IMR-90 (cell line): ENCODE results near the gene NHSL2. TPM values are rescaled to one million over a fixed set of nuclear protein-coding genes. Genes with fewer than 3 reads are reported as not detected.
A peak's percentile ranks its signal among the peaks of the same experiment; 100 is the strongest.

ENCODE experiments used
- ATAC-seq: fragments of 200-7000 bp; cut with Tn5 transposase; 2 replicates; pipeline ENCODE4 v1.9.1; 2020; ENCODE audit warnings: low read depth, mild to moderate bottlenecking, moderate library complexity
- BruUV-seq: library from RNA; stranded (reverse); fragments of 400-500 nt; replicated peaks from 2 replicates; lab custom pipeline; 2021; lab: Mats Ljungman, UMichigan
- CTCF ChIA-PET: fragments of 300-600 bp; formaldehyde crosslinking; extraction: SDS; loops from one replicate; lab custom pipeline; 2021; ENCODE audit warnings: antibody characterized with exemption; lab: Yijun Ruan, JAX
- POLR2A ChIA-PET: fragments of 300-600 bp; sonication (Branson Sonifier 250); formaldehyde crosslinking; loops from one replicate; lab custom pipeline; 2022; ENCODE audit warnings: antibody characterized with exemption; ENCODE audit not compliant: unreplicated experiment; lab: Charles Lee
- DNase-seq: peaks from one replicate; pipeline ENCODE4 v3.0.0; 2013
- H2AFZ ChIP-seq: replicated peaks from 2 replicates; pipeline ENCODE3; 2013; ENCODE audit warnings: low read length, mild to moderate bottlenecking; ENCODE audit not compliant: poor library complexity
- H2AK5ac ChIP-seq: 2 replicates; pipeline ENCODE4 v1.6.1; 2013; ENCODE audit warnings: low read depth, low read length, inconsistent platforms
- H2AK9ac ChIP-seq: replicated peaks from 2 replicates; pipeline ENCODE3; 2013; ENCODE audit warnings: mild to moderate bottlenecking, low read depth, low read length, moderate library complexity; ENCODE audit not compliant: poor library complexity
- H2BK120ac ChIP-seq: 2 replicates; pipeline ENCODE4 v1.6.1; 2013; ENCODE audit warnings: low read depth, low read length, inconsistent platforms
- H2BK15ac ChIP-seq: 3 replicates; pipeline ENCODE4 v1.6.1; 2013; ENCODE audit warnings: low read depth, low read length, inconsistent platforms
- H2BK20ac ChIP-seq: 2 replicates; pipeline ENCODE4 v1.6.1; 2013; ENCODE audit warnings: low read depth, mild to moderate bottlenecking, inconsistent platforms, low read length, moderate library complexity
- H2BK5ac ChIP-seq: 2 replicates; pipeline ENCODE4 v1.6.1; 2013; ENCODE audit warnings: mild to moderate bottlenecking, low read depth, low read length, inconsistent platforms; ENCODE audit not compliant: poor library complexity, severe bottlenecking
- H3K14ac ChIP-seq: replicated peaks from 2 replicates; pipeline ENCODE4 v1.6.1; 2013; ENCODE audit warnings: low read depth, low read length, inconsistent platforms
- H3K18ac ChIP-seq: 2 replicates; pipeline ENCODE4 v1.6.1; 2013; ENCODE audit warnings: low read depth, low read length, control low read depth
- H3K23ac ChIP-seq: 2 replicates; pipeline ENCODE4 v1.6.1; 2013; ENCODE audit warnings: low read depth, low read length, inconsistent platforms
- H3K27ac ChIP-seq: 2 replicates; pipeline ENCODE4 v1.5.1; 2013; ENCODE audit warnings: mild to moderate bottlenecking, control low read depth, low read length; ENCODE audit not compliant: insufficient read depth
- H3K27me3 ChIP-seq: 2 replicates; pipeline ENCODE4 v1.6.1; 2013; ENCODE audit warnings: low read length; ENCODE audit not compliant: control insufficient read depth, insufficient read depth
- H3K36me3 ChIP-seq: 2 replicates; pipeline ENCODE4 v1.6.1; 2013; ENCODE audit warnings: low read length, mixed read lengths; ENCODE audit not compliant: control insufficient read depth, insufficient read depth
- H3K4ac ChIP-seq: 2 replicates; pipeline ENCODE4 v1.6.1; 2013; ENCODE audit warnings: low read depth, low read length, inconsistent platforms
- H3K4me1 ChIP-seq: 2 replicates; pipeline ENCODE4 v1.6.1; 2013; ENCODE audit warnings: low read length, mixed read lengths; ENCODE audit not compliant: control insufficient read depth, insufficient read depth
- H3K4me2 ChIP-seq: 2 replicates; pipeline ENCODE4 v1.6.1; 2013; ENCODE audit warnings: low read depth, mild to moderate bottlenecking, control low read depth, low read length, moderate library complexity
- H3K4me3 ChIP-seq: 2 replicates; pipeline ENCODE4 v1.5.1; 2013; ENCODE audit warnings: low read depth, mild to moderate bottlenecking, control low read depth, low read length, moderate library complexity; ENCODE audit not compliant: insufficient read depth
- H3K56ac ChIP-seq: 2 replicates; pipeline ENCODE4 v1.6.1; 2013; ENCODE audit warnings: low read length, inconsistent platforms; ENCODE audit not compliant: insufficient read depth; ENCODE audit errors: extremely low read depth
- H3K79me1 ChIP-seq, 2 experiments: 2 replicates each; pipeline ENCODE4 v1.6.1; 2013; ENCODE audit warnings: low read length in 2 of 2, inconsistent platforms in 1 of 2, low read depth in 1 of 2
- H3K9ac ChIP-seq: 2 replicates; pipeline ENCODE4 v1.6.1; 2013; ENCODE audit warnings: low read depth, low read length, control low read depth
- H3K9me1 ChIP-seq: 2 replicates; pipeline ENCODE4 v1.6.1; 2013; ENCODE audit warnings: low read length, inconsistent platforms; ENCODE audit not compliant: insufficient read depth
- H3K9me3 ChIP-seq: 2 replicates; pipeline ENCODE4 v1.6.1; 2013; ENCODE audit warnings: low read length; ENCODE audit not compliant: control insufficient read depth, insufficient read depth
- H4K20me1 ChIP-seq: 2 replicates; pipeline ENCODE4 v1.6.1; 2013; ENCODE audit warnings: low read length, inconsistent platforms; ENCODE audit not compliant: insufficient read depth
- H4K5ac ChIP-seq: 2 replicates; pipeline ENCODE4 v1.6.1; 2013; ENCODE audit warnings: mild to moderate bottlenecking, low read depth, low read length, control low read depth
- H4K8ac ChIP-seq, 2 experiments: 2 replicates each; pipeline ENCODE4 v1.6.1; 2013; ENCODE audit warnings: low read depth in 2 of 2, low read length in 2 of 2, control low read depth in 1 of 2, inconsistent platforms in 1 of 2
- H4K91ac ChIP-seq: 2 replicates; pipeline ENCODE4 v1.6.1; 2013; ENCODE audit warnings: low read depth, low read length, inconsistent platforms; ENCODE audit not compliant: insufficient read depth
- MAFK ChIP-seq: IDR thresholded peaks from 2 replicates; pipeline ENCODE4 v1.6.1; 2012; ENCODE audit warnings: low read depth, low read length, improper control_type of control experiment
- MAZ ChIP-seq: IDR thresholded peaks from 2 replicates; pipeline ENCODE4 v1.6.1; 2012; ENCODE audit warnings: low read depth, mild to moderate bottlenecking, low read length, improper control_type of control experiment, moderate library complexity, borderline replicate concordance
- MXI1 ChIP-seq: IDR thresholded peaks from 2 replicates; pipeline ENCODE4 v1.6.1; 2012; ENCODE audit warnings: low read depth, mild to moderate bottlenecking, low read length, moderate library complexity, borderline replicate concordance
- NFE2L2 ChIP-seq: fragments of 150-350 bp; IDR thresholded peaks from 2 replicates; pipeline ENCODE4 v1.6.1; 2016; ENCODE audit warnings: low read depth, mild to moderate bottlenecking, low read length
- POLR2A ChIP-seq: IDR thresholded peaks from 2 replicates; pipeline ENCODE4 v1.6.1; 2012; ENCODE audit warnings: mild to moderate bottlenecking, low read depth, low read length
- RAD21 ChIP-seq: IDR thresholded peaks from 2 replicates; pipeline ENCODE4 v1.6.1; 2012; ENCODE audit warnings: low read length, improper control_type of control experiment
- RFX5 ChIP-seq: IDR thresholded peaks from 2 replicates; pipeline ENCODE4 v1.8.0; 2012; ENCODE audit warnings: low read depth, mild to moderate bottlenecking, low read length, moderate library complexity
- SMC3 ChIP-seq: fragments of 150-350 bp; IDR thresholded peaks from 2 replicates; pipeline ENCODE4 v1.6.1; 2016; ENCODE audit warnings: low read depth, mild to moderate bottlenecking, antibody characterized with exemption, low read length, moderate library complexity
- USF2 ChIP-seq: fragments of 150-350 bp; IDR thresholded peaks from 2 replicates; pipeline ENCODE4 v1.6.1; 2017; ENCODE audit warnings: mild to moderate bottlenecking, antibody characterized with exemption, low read length, low read depth
- WGBS, 2 experiments: methylation state at CpG; one replicate each; pipeline versions ENCODE4 v1.1.5 to v1.1.7; 2013; ENCODE audit warnings: missing lambda C conversion rate in 2 of 2; ENCODE audit not compliant: insufficient read length in 1 of 2; ENCODE audit errors: extremely low coverage in 2 of 2; 5-methylcytosine and 5-hydroxymethylcytosine counted together
- dilution Hi-C: fragments of 300-500 bp; cut with HindIII; formaldehyde crosslinking; loops from one replicate; pipeline ENCODE4 v1.14.3; 2018; ENCODE audit warnings: low sequenced_read_pairs; ENCODE audit not compliant: unreplicated experiment
- in situ Hi-C: fragments of 300-500 bp; cut with MboI; formaldehyde crosslinking; loops from 3 replicates; pipeline ENCODE4 v1.14.3; 2019; ENCODE audit warnings: low sequenced_read_pairs, inconsistent platforms, mixed read lengths
- intact Hi-C: fragments of 100-400 bp; cut with micrococcal nuclease; formaldehyde crosslinking; loops from 2 replicates; pipeline ENCODE4 v1.10.0; 2022
- polyA plus RNA-seq, 3 experiments: library from polyadenylated mRNA; depleted of rRNA; stranded (reverse); fragments of >200 nt; gene quantifications; 2 replicates each; pipeline ENCODE4 v1.2.3, GENCODE V29; 2012; ENCODE audit warnings: low replicate concordance in 1 of 3
- total RNA-seq: library from RNA; depleted of rRNA; stranded (reverse); fragments of >200 nt; gene quantifications from 2 replicates; pipeline ENCODE4 v1.2.3, GENCODE V29; 2012
- TF ChIP-seq, protein P1 (sequence below): fragments of 150-350 bp; IDR thresholded peaks from 2 replicates; pipeline ENCODE4 v1.6.1; 2016; ENCODE audit warnings: low read depth, mild to moderate bottlenecking, low read length, moderate library complexity, borderline replicate concordance

Gene NHSL2
- total and polyA plus RNA-seq, 2 of the 4 experiments (the other 2 are of a cell fraction), result 0.72 to 0.75 TPM

DNA sequence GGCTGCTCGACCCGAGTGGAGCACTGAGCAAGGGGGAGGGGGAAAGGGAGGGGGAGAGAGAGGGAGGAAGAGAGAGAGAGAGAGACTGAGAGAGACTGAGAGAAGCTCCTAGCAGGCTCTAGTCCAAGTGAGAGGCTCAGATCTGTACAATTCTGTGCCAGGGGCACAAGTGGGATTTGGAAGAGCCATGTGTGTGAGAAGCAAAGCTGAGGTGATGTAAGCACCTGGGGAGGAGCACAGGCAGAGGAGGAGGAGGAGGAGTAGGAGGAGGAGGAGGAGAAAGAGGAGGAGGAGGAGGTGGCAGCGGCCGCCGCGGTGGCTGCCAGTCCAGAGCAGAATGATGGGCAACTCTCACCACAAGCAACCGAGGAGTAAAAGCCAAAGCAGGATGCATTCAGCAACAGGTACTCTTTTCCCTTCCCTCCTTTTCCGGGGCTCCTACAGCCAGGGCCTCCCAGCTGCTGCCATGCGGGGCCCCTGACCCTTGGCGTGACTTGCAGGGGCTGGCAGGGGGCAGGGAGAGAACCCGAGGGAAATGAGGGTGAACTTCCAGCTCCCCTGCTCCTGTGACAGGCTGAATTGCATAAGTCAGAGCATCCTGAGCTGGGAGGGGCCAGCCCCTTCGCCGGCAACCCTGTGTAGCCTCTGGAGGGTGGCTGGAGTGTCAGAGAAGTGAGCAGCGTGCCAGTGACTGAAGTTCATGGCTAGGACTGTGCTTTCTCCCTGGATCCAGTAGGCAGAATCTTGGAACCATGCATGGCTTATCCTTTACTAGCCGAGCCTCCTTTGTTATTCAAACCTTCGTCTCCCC is 158.9 kb downstream of the NHSL2 start:
- Histone ChIP-seq H2BK120ac (no peak overlapping the region), H4K20me1 (no peaks in the 10 kb centered on the region), H3K14ac (no peak overlapping the region), H3K9me1 (no peaks in the 10 kb centered on the region; the same call in 1 of the 2 replicates), H3K27me3 (peaks cover 77% of the 10 kb centered on the region), H3K18ac (no peak overlapping the region), H3K4me3 (no peak overlapping the region), H3K4ac (no peak overlapping the region), H3K23ac (no peak overlapping the region), H2AFZ (peak overlapping the region; percentile 27), H2BK15ac (no peak overlapping the region), H2AK5ac (no peak overlapping the region), H3K4me2 (no peak overlapping the region; the same call in 1 of the 2 replicates), H2AK9ac (no peak overlapping the region), H4K8ac (no peak overlapping the region), H3K27ac (no peak overlapping the region), H3K9me3 (no peaks in the 10 kb centered on the region), H3K79me1 (no peaks in the 10 kb centered on the region), H4K5ac (no peak overlapping the region), H3K56ac (no peak overlapping the region), H3K9ac (no peak overlapping the region), H3K36me3 (no peaks in the 10 kb centered on the region), H2BK20ac (no peak overlapping the region), H4K91ac (no peak overlapping the region), H2BK5ac (no peak overlapping the region), H3K4me1 (no peaks in the 10 kb centered on the region)
- WGBS, 2 experiments, result 85% methylated on average over 2 of the region's 16 CpGs; no CpG with 5 or more reads in 1 of the 2 experiments
- CTCF ChIA-PET, result no interaction called here
- DNase-seq (no peak), ATAC-seq (peak; percentile 17; the same call in 1 of the 2 replicates)
- dilution Hi-C loops, result no loop called here
- intact Hi-C loops, result no loop called here
- TF ChIP-seq NFE2L2, result no peak
- TF ChIP-seq MXI1, result no peak
- TF ChIP-seq MAZ, result no peak
- TF ChIP-seq RFX5, result no peak
- TF ChIP-seq SMC3, result no peak
- TF ChIP-seq POLR2A, result no peak
- TF ChIP-seq, protein P1, sequence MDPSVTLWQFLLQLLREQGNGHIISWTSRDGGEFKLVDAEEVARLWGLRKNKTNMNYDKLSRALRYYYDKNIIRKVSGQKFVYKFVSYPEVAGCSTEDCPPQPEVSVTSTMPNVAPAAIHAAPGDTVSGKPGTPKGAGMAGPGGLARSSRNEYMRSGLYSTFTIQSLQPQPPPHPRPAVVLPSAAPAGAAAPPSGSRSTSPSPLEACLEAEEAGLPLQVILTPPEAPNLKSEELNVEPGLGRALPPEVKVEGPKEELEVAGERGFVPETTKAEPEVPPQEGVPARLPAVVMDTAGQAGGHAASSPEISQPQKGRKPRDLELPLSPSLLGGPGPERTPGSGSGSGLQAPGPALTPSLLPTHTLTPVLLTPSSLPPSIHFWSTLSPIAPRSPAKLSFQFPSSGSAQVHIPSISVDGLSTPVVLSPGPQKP, result no peak
- no peak for TF ChIP-seq MAFK
- no peak for TF ChIP-seq RAD21
- TF ChIP-seq USF2, result no peak
- in situ Hi-C loops, result no loop called here
- POLR2A ChIA-PET, result no interaction called here
- BruUV-seq, result no TSS peak
